ENCODE data around the gene SRC. TPM values are rescaled to one million over a fixed set of nuclear protein-coding genes. Genes with fewer than 3 reads are reported as not detected.

SRC gene
- total RNA-seq, 4 donors from 2014 or later = 17.1 to 23.7 (median 17.8) TPM

GRCh38 chr20:37356387-37356786 is 10.4 kb downstream of the SRC start:
- Histone ChIP-seq H3K9me3 (no peaks in the 10 kb centered on the region), H3K4me1 (peaks cover 0 to 9% of the 10 kb centered on the region in 2 donors), H3K36me3 (no peaks in the 10 kb centered on the region), H3K4me3 (replicated peaks in 1 of 3) (no peak overlapping the region), H3K27ac (no peak overlapping the region), H3K27me3 (no peaks in the 10 kb centered on the region)
- no peak for DNase-seq
- intact Hi-C loops (cut with DNase I) = no loop called here
- no peak for TF ChIP-seq POLR2A (IDR thresholded peaks at IDR 0.05)
- TF ChIP-seq CTCF (IDR thresholded peaks at IDR 0.05) = no peak
- WGBS, 2 donors = 63 to 95% methylated on average over 3 of the region's 8 CpGs

GRCh38 chr20:37356961-37357371 is 11.0 kb downstream of the SRC start:
- Histone ChIP-seq H3K27ac (no peak overlapping the region), H3K27me3 (no peaks in the 10 kb centered on the region), H3K4me3 (replicated peaks in 1 of 3) (no peak overlapping the region), H3K4me1 (peaks cover 0 to 9% of the 10 kb centered on the region in 2 donors), H3K36me3 (no peaks in the 10 kb centered on the region), H3K9me3 (no peaks in the 10 kb centered on the region)
- TF ChIP-seq POLR2A (IDR thresholded peaks at IDR 0.05) = no peak
- no peak for TF ChIP-seq CTCF (IDR thresholded peaks at IDR 0.05)
- intact Hi-C loops (cut with DNase I) = no loop called here
- WGBS, 2 donors = 89 to 90% methylated on average over 2 to 10 of the region's 11 CpGs
- DNase-seq = no peak

- peaks cover 0 to 9% of the 10 kb centered on the region in 2 donors for H3K4me1 ChIP-seq
- intact Hi-C loops (cut with DNase I) = no loop called here
- H3K27me3 ChIP-seq = no peaks in the 10 kb centered on the region
- H3K36me3 ChIP-seq = no peaks in the 10 kb centered on the region
- no peaks in the 10 kb centered on the region for H3K9me3 ChIP-seq
- TF ChIP-seq POLR2A (IDR thresholded peaks at IDR 0.05) (no peak), CTCF (IDR thresholded peaks at IDR 0.05) (no peak)
- WGBS, 2 donors = 86 to 94% methylated on average over 15 of the region's 15 CpGs
- no peak for DNase-seq
- no peak overlapping the region for H3K27ac ChIP-seq
- no peak overlapping the region for H3K4me3 ChIP-seq (replicated peaks in 1 of 3)
Observed at GRCh38 chr20:37357481-37358365, 11.8 kb downstream of the SRC start.

GRCh38 chr20:37358366-37359150 is 12.6 kb downstream of the SRC start:
- WGBS, 2 donors = 56 to 100% methylated on average over 1 to 19 of the region's 23 CpGs
- Histone ChIP-seq H3K4me1 (peaks cover 0 to 9% of the 10 kb centered on the region in 2 donors), H3K4me3 (replicated peaks in 1 of 3) (no peak overlapping the region), H3K36me3 (no peaks in the 10 kb centered on the region), H3K27me3 (no peaks in the 10 kb centered on the region), H3K9me3 (no peaks in the 10 kb centered on the region), H3K27ac (no peak overlapping the region)
- no peak for DNase-seq
- intact Hi-C loops (cut with DNase I) = no loop called here
- no peak for TF ChIP-seq CTCF (IDR thresholded peaks at IDR 0.05)
- no peak for TF ChIP-seq POLR2A (IDR thresholded peaks at IDR 0.05)

- no peak overlapping the region for H3K4me3 ChIP-seq (replicated peaks in 1 of 3)
- peaks cover 0 to 9% of the 10 kb centered on the region in 2 donors for H3K4me1 ChIP-seq
- no peaks in the 10 kb centered on the region for H3K9me3 ChIP-seq
- H3K27ac ChIP-seq = no peak overlapping the region
- intact Hi-C loops (cut with DNase I) = no loop called here
- TF ChIP-seq CTCF (IDR thresholded peaks at IDR 0.05) (no peak), POLR2A (IDR thresholded peaks at IDR 0.05) (no peak)
- DNase-seq = no peak
- no peaks in the 10 kb centered on the region for H3K27me3 ChIP-seq
- H3K36me3 ChIP-seq = no peaks in the 10 kb centered on the region
- 85 to 86% methylated on average over 9 of the region's 9 CpGs for WGBS, 2 donors
Observed at GRCh38 chr20:37359331-37359730, 13.4 kb downstream of the SRC start.

Measured in thyroid gland (tissue), 4 donors.